K562 (cell line): ENCODE measurements around the gene DDIT3. TPM values are rescaled to one million over a fixed set of nuclear protein-coding genes. Genes with fewer than 3 reads are reported as not detected.

Experiments
- CBFB ChIP-seq: sonication (generic); formaldehyde crosslinking; IDR thresholded peaks from 2 replicates; pipeline ENCODE4 v1.4.0; 2020; ENCODE audit warnings: mild to moderate bottlenecking, missing genetic modification reagents
- E2F1 ChIP-seq: sonication (generic); formaldehyde crosslinking; IDR thresholded peaks from 2 replicates; pipeline ENCODE4 v1.8.1; 2023; ENCODE audit warnings: mild to moderate bottlenecking, missing genetic modification reagents, moderate library complexity
- ESRRA ChIP-seq: fragments of 450-650 bp; IDR thresholded peaks from 2 replicates; pipeline ENCODE4 v1.6.1; 2014; ENCODE audit warnings: low read depth, mild to moderate bottlenecking, moderate library complexity, borderline replicate concordance
- HES1 ChIP-seq: fragments of 450-650 bp; IDR thresholded peaks from 2 replicates; pipeline ENCODE4 v1.6.1; 2016; ENCODE audit warnings: low read depth, mild to moderate bottlenecking, moderate library complexity
- IRF2 ChIP-seq: sonication (generic); formaldehyde crosslinking; IDR thresholded peaks from 2 replicates; pipeline ENCODE4 v1.8.1; 2022; ENCODE audit warnings: mild to moderate bottlenecking, missing genetic modification reagents
- KAT7 ChIP-seq: sonication (generic); formaldehyde crosslinking; IDR thresholded peaks from 2 replicates; pipeline ENCODE4 v1.8.0; 2022; ENCODE audit warnings: missing genetic modification reagents, mild to moderate bottlenecking, borderline replicate concordance
- KLF10 ChIP-seq: fragments of 250-450 bp; sonication (Bioruptor Pico); IDR thresholded peaks from 2 replicates; pipeline ENCODE4 v1.6.1; 2021; ENCODE audit warnings: matching md5 sums
- MAFG ChIP-seq: fragments of 450-650 bp; conservative IDR thresholded peaks from 2 replicates; pipeline ENCODE4 v1.6.1; 2016; ENCODE audit warnings: missing genetic modification characterization, missing compliant biosample characterization
- MAFK ChIP-seq: IDR thresholded peaks from 2 replicates; pipeline ENCODE4 v1.6.1; 2011; ENCODE audit warnings: low read length, improper control_type of control experiment
- NR2C2 ChIP-seq, 2 experiments: fragments of 200-800 bp in 1 of 2; sonication (Bioruptor generic) in 1 of 2; sonication (generic) in 1 of 2; formaldehyde crosslinking in 1 of 2; IDR thresholded peaks; 2 replicates each; pipeline versions ENCODE4 v1.6.1 to v1.8.0; 2016 to 2022; ENCODE audit warnings: mild to moderate bottlenecking in 1 of 2, missing compliant biosample characterization in 1 of 2, missing genetic modification characterization in 1 of 2, missing genetic modification reagents in 1 of 2
- NRF1 ChIP-seq, 2 experiments: fragments of 450-650 bp; IDR thresholded peaks in 1 of 2; conservative IDR thresholded peaks in 1 of 2; 2 replicates each; pipeline ENCODE4 v1.6.1; 2014; ENCODE audit warnings: mild to moderate bottlenecking in 2 of 2
- PML ChIP-seq: IDR thresholded peaks from 2 replicates; pipeline ENCODE4 v1.6.1; 2012; ENCODE audit warnings: low read length, inconsistent platforms
- POLR2AphosphoS2 ChIP-seq: IDR thresholded peaks from 2 replicates; pipeline ENCODE4 v1.6.1; 2012; ENCODE audit warnings: low read length, improper control_type of control experiment
- PPARD ChIP-seq: fragments of 250-450 bp; sonication (Bioruptor Pico); IDR thresholded peaks from 2 replicates; pipeline ENCODE4 v1.8.0; 2022; ENCODE audit warnings: inconsistent platforms, mild to moderate bottlenecking, moderate library complexity
- RHOXF2B ChIP-seq: fragments of 250-450 bp; sonication (Bioruptor Pico); conservative IDR thresholded peaks from 2 replicates; pipeline ENCODE4 v1.5.1; 2021
- SMARCA4 ChIP-seq: fragments of 450-650 bp; IDR thresholded peaks from 2 replicates; pipeline ENCODE4 v1.6.1; 2016
- SP2 ChIP-seq: IDR thresholded peaks from 2 replicates; pipeline ENCODE4 v1.6.1; 2011; ENCODE audit warnings: mild to moderate bottlenecking, low read depth, low read length, moderate library complexity; ENCODE audit not compliant: poor library complexity, severe bottlenecking; ENCODE audit errors: extremely low read depth
- SREBF2 ChIP-seq: sonication (generic); formaldehyde crosslinking; IDR thresholded peaks from 2 replicates; pipeline ENCODE4 v1.4.0; 2020; ENCODE audit warnings: mild to moderate bottlenecking, missing genetic modification reagents
- STAT5B ChIP-seq: fragments of 250-450 bp; sonication (Bioruptor Pico); IDR thresholded peaks from 2 replicates; pipeline ENCODE4 v1.8.0; 2021; ENCODE audit warnings: mild to moderate bottlenecking, inconsistent platforms
- TEAD2 ChIP-seq: fragments of 450-650 bp; IDR thresholded peaks from 2 replicates; pipeline ENCODE4 v1.6.1; 2016; ENCODE audit warnings: missing genetic modification characterization, control low read depth, missing compliant biosample characterization
- ZNF239 ChIP-seq: fragments of 250-450 bp; sonication (Bioruptor Pico); IDR thresholded peaks from 2 replicates; pipeline ENCODE4 v1.4.0; 2020; ENCODE audit warnings: mild to moderate bottlenecking
- ZNF253 ChIP-seq: fragments of 250-450 bp; sonication (Bioruptor Pico); conservative IDR thresholded peaks from 2 replicates; pipeline ENCODE4 v1.6.1; 2021; ENCODE audit warnings: mild to moderate bottlenecking
- ZNF384 ChIP-seq: IDR thresholded peaks from 2 replicates; pipeline ENCODE4 v1.6.1; 2012; ENCODE audit warnings: low read depth, low read length, improper control_type of control experiment
- ZNF551 ChIP-seq: fragments of 250-450 bp; sonication (Bioruptor Pico); IDR thresholded peaks from 2 replicates; pipeline ENCODE4 v1.5.0; 2021; ENCODE audit warnings: mild to moderate bottlenecking, moderate library complexity
- polyA plus RNA-seq, 8 experiments: library from polyadenylated mRNA; depleted of rRNA in 4 of 8; stranded (reverse) in 5 of 8; unstranded in 3 of 8; fragments of >200 nt; fragmentation: Nextera tagmentation in 2 of 8; fragmentation: Illumina TruSeq in 1 of 8; extraction: Ambion mirVana in 2 of 8; extraction: Trizol in 1 of 8; gene quantifications; 2 replicates each; pipeline versions ENCODE4 v1.2.1 to v1.2.3, GENCODE V29; 2011 to 2014; ENCODE audit warnings: inconsistent platforms in 1 of 8, missing spikeins in 1 of 8
- total RNA-seq, 7 experiments: library from RNA; depleted of rRNA in 6 of 7; stranded (reverse); fragments of >200 nt in 6 of 7; fragmentation: Illumina TruSeq in 2 of 7; extraction: Trizol in 2 of 7; gene quantifications; 2 replicates each; pipeline versions ENCODE4 v1.2.1 to v1.2.3, GENCODE V29; 2011 to 2021; ENCODE audit warnings: low replicate concordance in 1 of 7
- TF ChIP-seq, protein P1 (sequence below): fragments of 250-450 bp; sonication (Bioruptor Pico); IDR thresholded peaks from 2 replicates; pipeline ENCODE4 v1.5.0; 2020; ENCODE audit warnings: mild to moderate bottlenecking
- TF ChIP-seq, protein P2 (sequence below): fragments of 250-450 bp; sonication (Bioruptor Pico); IDR thresholded peaks from 2 replicates; pipeline ENCODE4 v1.8.0; 2022; ENCODE audit warnings: inconsistent platforms, mild to moderate bottlenecking, moderate library complexity, borderline replicate concordance

DDIT3 gene
- total and polyA plus RNA-seq, 9 of the 15 experiments (the other 6 are each of a cell fraction or from before 2014, with no cell fraction given), result 59.1 to 272 (median 89.9) TPM

DNA sequence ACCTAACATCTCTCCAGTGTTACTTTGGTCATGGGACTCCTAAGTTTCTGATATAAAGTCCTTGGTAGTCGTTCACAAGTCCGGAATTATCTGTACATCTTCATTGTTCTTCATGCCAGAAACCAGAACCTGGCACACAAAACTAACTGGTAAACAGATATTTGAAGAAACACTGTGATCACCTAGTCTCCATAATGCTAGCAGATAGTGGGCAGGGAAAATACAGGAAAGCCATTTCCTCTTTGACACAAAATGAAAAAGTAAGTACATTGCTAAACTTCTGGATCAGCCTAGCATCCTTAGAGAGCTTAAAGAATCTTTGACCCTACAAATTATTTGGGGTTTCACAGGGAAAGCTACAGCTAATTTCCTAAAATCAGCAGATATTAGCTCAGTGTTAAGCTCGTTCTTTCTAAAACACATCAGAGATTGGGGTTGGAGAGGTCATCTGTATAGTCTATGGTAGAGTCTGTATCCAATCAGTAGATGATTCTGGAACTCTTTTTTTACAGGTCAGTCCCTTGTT, 4.8 kb downstream of the DDIT3 start (continued):
- TF ChIP-seq KAT7 (CRISPR knock-in tag) (no peak), ZNF384 (no peak), TEAD2 (no peak), IRF2 (CRISPR knock-in tag) (no peak), NR2C2 (CRISPR knock-in tag; IDR thresholded peaks at IDR 0.05) (no peak), NR2C2 (tag; IDR thresholded peaks at IDR 0.05) (0 out of 2 replicates have a peak, but pooled peaks have one; percentile 41), RHOXF2B (CRISPR knock-in tag) (no peak), STAT5B (CRISPR knock-in tag) (no peak), PPARD (no peak), MAFG (tag) (no peak), CBFB (no peak), POLR2AphosphoS2 (peak; percentile 41), SP2 (no peak), HES1 (no peak), PML (peak; percentile 19; the same call in 1 of the 2 replicates), KLF10 (CRISPR knock-in tag) (0 out of 2 replicates have a peak, but pooled peaks have one; percentile 6), NRF1 (conservative IDR thresholded peaks at IDR 0.05 in 1 of 2, IDR thresholded peaks at IDR 0.05 in 1 of 2) (no peak), ZNF239 (CRISPR knock-in tag) (no peak), E2F1 (CRISPR knock-in tag) (no peak), ESRRA (no peak), SMARCA4 (no peak), SREBF2 (CRISPR knock-in tag) (no peak), ZNF551 (0 out of 2 replicates have a peak, but pooled peaks have one; percentile 62), MAFK (no peak), ZNF253 (CRISPR knock-in tag) (no peak)
- TF ChIP-seq, protein P1, sequence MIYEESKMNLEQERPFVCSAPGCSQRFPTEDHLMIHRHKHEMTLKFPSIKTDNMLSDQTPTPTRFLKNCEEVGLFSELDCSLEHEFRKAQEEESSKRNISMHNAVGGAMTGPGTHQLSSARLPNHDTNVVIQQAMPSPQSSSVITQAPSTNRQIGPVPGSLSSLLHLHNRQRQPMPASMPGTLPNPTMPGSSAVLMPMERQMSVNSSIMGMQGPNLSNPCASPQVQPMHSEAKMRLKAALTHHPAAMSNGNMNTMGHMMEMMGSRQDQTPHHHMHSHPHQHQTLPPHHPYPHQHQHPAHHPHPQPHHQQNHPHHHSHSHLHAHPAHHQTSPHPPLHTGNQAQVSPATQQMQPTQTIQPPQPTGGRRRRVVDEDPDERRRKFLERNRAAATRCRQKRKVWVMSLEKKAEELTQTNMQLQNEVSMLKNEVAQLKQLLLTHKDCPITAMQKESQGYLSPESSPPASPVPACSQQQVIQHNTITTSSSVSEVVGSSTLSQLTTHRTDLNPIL (CRISPR knock-in tag), result peak; percentile 30; the same call in 1 of the 2 replicates
- TF ChIP-seq, protein P2, sequence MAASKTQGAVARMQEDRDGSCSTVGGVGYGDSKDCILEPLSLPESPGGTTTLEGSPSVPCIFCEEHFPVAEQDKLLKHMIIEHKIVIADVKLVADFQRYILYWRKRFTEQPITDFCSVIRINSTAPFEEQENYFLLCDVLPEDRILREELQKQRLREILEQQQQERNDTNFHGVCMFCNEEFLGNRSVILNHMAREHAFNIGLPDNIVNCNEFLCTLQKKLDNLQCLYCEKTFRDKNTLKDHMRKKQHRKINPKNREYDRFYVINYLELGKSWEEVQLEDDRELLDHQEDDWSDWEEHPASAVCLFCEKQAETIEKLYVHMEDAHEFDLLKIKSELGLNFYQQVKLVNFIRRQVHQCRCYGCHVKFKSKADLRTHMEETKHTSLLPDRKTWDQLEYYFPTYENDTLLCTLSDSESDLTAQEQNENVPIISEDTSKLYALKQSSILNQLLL (CRISPR knock-in tag), result no peak
